Middle frontal gyrus (tissue), 1 donor: ENCODE measurements around the gene HLA-F.

Experiments used
- DNase-seq: peaks from one replicate; pipeline ENCODE4 v3.0.0-alpha.2; 2015; ENCODE audit warnings: low spot score; ENCODE audit errors: extremely low spot score

HLA-F gene

DNA sequence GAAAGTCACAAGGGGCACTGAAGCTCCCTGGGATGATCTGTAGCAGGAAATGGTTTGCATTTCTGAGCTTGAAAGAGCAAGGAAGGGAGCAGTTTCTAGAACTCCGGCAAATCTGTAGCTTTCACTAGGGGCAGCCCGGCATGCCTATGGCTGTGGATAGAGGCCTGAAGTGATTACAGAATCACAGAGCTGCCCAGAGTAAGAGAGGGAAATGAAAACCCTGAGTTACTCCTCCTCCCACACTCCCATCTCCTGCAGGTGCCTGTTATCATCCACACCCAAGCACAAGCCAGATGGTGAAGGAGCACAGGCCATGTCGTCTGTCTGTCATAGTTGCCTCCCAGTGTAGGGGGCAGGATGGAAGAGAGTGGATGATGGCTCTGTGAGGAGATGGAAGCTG, 37.1 kb downstream of the HLA-F start:
- no peak for DNase-seq

DNA sequence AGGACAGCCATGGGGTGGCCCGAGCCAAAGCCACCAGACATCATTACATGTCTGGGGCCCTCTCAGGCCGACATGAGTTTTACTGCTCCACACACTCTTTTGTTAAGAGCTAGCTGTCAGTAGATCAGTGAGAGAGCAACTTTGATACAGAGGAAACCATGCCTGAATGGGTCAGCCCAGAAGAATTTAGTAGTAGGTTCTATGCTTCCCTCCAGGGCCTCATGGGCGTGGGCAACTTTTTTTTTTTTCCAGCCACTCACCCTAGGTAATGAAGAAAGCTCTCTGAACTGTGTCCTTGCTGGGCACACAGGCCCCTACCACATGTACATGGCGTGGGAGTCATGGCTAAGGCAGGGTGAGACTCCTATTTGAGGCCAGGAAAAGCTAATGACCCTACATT, 38.8 kb downstream of the HLA-F start:
- no peak for DNase-seq

DNA sequence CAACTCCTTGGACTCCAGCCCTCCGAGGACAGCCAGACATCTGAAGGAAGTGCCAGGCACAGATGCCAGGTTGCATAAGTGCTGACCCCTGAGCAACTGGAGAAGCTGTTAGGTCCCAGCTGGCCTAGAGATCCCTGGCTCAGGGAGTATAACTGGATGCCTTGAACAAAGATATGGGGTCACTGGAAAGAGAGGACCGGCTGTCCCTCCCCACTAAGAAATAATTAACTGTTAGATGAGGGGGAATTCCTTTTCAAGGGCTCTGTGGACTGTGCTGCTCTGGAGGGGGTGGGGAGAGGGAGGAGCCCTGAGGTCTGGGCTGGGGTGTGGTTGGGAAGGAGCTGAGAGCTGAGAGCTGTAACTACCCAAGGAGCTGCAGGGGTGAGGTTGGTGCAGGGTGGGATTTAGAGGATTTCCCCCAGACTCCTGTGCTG, 39.6 kb downstream of the HLA-F start:
- no peak for DNase-seq

DNA sequence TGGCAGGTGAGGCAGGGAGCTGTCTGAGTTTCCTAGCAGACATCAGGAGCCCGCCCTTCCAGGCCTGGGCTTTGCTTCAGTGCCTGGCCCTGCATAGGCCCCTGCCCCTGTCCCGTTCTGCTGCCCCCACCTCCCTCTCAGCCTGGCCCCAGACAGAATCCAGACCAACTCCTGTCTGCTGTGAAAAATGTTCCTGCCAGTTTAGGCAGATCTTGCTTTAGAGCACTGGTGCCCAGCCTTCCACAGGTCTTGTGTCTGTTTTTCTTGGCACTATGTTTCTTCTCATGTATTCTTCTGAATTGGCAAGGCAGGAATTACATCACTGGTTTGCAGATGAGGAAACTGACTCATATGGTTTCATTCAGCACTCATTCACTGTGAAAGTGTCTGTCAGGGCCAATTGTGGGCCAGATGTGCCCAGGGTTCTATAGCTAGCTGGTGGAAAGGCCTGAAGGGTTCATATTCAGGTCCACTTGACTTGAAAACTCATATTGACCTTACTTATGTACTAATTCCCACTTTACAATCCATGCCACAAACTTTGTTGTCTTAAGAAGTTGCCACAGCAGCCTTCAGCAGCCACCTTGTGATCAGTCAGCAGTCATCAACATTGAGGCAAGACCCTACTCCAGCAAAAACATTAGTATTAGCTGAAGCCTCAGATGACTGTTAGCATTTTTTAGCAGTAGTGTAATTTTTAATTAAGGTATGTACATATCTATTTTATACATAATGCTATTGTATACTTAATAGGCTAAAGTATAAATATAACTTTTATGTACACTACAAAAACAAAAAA, 40.5 kb downstream of the HLA-F start:
- DNase-seq, result no peak

DNA sequence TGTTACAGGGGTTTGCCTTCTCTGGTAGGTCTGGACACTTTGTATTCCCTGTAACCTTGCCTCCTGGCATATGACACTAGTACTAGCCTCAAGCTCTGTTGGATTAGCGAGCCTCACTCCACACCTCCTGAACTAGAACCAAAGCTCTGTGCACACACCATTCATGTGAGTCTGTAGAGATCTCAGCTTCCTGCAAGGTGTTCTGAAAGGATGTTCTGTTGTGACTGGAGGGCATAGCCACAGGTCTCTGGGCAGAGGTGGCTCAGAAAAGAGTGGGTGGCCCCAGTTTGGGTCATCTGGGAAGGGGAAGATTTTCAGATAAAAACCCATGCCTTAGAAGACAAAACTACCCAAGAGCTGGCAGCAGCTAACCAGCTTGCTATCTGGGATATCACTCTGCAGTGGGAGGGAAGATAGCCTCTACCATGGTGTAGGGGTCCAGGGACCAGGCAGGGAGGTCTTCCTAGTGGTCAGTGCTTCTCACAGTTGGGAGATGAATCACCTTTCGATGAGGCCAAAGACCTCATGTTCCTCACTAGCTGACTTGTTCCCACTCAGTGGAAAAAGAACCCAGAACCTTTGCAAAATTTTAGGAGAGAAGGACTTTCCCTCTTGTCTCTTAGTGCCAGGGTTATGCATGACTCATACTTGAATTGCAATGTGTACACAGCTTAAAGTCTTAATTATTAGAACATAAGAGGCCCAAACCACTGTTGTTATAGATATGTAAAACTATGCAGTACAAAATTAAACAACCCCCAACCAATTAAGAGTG, 41.4 kb downstream of the HLA-F start:
- DNase-seq, result no peak

DNA sequence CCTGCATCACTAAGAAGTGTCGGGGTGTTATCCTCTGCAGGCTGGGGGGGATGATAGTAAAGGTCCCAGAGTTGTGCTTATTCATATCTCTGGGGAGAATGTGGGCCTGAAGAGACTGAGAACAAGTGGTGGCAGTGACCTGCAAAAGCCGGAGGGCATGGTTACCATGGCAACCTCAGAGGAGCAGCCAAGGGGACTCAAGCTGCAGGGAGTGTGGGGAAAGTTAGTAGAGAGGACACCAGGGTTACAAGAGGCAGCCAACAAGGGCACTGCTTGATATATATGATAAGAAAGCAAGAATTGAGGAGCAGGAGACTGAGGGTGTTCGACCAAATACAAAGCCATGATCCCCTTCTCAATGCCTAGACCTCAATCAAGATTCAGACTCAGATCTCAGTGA, 46.1 kb downstream of the HLA-F start:
- DNase-seq, result no peak

DNA sequence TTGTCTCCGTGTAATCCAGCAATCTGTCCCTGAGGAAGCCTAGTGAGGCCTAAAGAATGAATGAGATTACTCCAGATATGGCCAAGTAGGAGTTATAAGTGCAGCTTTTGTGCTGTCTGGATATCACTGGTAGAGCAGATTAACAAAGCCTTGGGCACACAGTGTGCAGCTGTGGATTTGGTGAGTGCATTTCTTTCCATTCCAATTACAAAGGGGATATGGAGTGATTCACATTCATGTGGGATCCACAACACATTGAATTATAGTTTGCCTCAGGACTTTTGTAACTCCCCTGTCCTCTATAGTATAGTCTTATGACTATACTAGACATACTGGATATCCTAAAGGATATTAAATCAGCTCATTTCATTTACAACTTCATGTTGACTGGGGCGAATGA, 47.1 kb downstream of the HLA-F start:
- DNase-seq, result no peak

DNA sequence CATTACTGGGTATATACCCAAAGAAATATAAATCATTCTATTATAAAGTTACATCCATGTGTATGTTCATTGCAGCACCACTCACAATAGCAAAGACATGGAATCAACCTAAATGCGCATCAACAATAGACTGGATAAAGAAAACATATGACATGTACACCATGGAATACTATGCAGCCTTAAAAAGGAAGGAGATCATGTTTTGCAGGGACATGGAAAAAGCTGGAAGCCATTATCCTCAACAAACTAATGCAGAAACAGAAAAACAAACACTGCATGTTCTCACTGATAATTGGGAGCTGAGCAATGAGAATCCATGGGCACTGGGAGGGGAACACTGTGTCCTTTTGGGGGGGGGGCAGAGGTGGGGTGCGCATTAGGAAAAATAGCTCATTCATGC, 53.5 kb downstream of the HLA-F start:
- DNase-seq, result no peak
